ENCODE results near the gene OR52D1. TPM values are rescaled to one million over a fixed set of nuclear protein-coding genes. Genes with fewer than 3 reads are reported as not detected.

The OR52D1 gene
- polyA plus RNA-seq, 1 donor (not counting 4 experiments of a cell fraction or from before 2014, with no cell fraction given) = not detected

DNA sequence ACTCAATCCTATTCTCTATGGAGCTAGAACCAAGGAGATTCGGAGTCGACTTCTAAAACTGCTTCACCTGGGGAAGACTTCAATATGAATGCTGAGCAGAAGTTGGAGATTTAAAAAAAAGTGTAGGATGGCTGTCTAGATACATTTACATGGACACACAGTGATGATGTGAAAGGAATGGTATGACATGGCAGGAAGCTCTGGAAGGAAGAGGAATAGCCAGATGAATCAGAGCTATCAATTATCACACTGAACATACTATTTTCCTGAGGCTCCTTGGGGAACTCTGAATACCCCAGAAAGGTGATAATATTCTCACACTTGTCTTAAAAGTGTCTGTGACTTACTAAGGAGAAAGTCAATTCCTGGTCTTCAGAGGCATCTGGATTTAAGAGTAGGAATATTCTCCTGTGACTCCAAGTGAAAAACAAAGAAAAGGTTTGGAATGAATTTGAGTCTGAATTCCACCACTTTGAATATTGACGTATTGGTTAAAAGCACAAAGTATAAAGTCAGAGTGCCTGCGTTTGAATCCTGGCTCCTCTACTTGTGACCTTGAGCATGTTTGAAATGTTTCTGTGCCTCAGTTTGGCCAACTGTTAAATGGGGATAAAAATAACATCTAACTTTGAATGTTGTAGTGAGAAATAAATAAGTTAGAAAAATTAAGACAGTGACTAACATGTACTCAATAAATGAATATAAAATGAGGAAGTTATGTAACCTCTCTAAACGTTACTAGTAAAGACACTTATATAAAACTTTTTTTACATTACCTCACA is 1.3 kb downstream of the OR52D1 start:
- Histone ChIP-seq H3K27me3 (ENCODE audit: control insufficient read depth, extremely low read depth, insufficient read depth, low read length) (no peaks in the 10 kb centered on the region), H3K4me3 (ENCODE audit: control insufficient read depth in 2 of 3, extremely low read depth in 1 of 3, insufficient read depth in 2 of 3, low read depth in 1 of 3, low read length in 3 of 3) (no peak overlapping the region), H3K9me1 (ENCODE audit: control insufficient read depth, extremely low read depth, insufficient read depth, low read length) (no peaks in the 10 kb centered on the region), H3K4me2 (ENCODE audit: control insufficient read depth, extremely low read depth, insufficient read depth, low read depth, low read length) (no peak overlapping the region), H3K9ac (ENCODE audit: control insufficient read depth, extremely low read depth, insufficient read depth, low read length) (no peak overlapping the region), H2AFZ (ENCODE audit: control insufficient read depth, low read length) (no peak overlapping the region), H3K79me2 (ENCODE audit: control insufficient read depth, insufficient read depth, low read length) (no peaks in the 10 kb centered on the region), H3K36me3 (ENCODE audit: control insufficient read depth in 2 of 2, extremely low read depth in 1 of 2, insufficient read depth in 2 of 2, low read length in 2 of 2) (no peaks in the 10 kb centered on the region), H3K27ac (ENCODE audit: control insufficient read depth, insufficient read depth, low read length) (no peak overlapping the region), H3K9me3 (ENCODE audit: control insufficient read depth, low read depth, low read length) (no peaks in the 10 kb centered on the region), H4K20me1 (ENCODE audit: control insufficient read depth, extremely low read depth, insufficient read depth, low read length) (no peaks in the 10 kb centered on the region), H3K4me1 (ENCODE audit: control insufficient read depth, extremely low read depth, insufficient read depth, low read length) (no peaks in the 10 kb centered on the region)
- dilution Hi-C loops (cut with MboI; ENCODE audit: extremely low pct_ligation_motif_present, low sequenced_read_pairs) = no loop called here
- FAIRE-seq = no peak
- TF ChIP-seq, protein P1, sequence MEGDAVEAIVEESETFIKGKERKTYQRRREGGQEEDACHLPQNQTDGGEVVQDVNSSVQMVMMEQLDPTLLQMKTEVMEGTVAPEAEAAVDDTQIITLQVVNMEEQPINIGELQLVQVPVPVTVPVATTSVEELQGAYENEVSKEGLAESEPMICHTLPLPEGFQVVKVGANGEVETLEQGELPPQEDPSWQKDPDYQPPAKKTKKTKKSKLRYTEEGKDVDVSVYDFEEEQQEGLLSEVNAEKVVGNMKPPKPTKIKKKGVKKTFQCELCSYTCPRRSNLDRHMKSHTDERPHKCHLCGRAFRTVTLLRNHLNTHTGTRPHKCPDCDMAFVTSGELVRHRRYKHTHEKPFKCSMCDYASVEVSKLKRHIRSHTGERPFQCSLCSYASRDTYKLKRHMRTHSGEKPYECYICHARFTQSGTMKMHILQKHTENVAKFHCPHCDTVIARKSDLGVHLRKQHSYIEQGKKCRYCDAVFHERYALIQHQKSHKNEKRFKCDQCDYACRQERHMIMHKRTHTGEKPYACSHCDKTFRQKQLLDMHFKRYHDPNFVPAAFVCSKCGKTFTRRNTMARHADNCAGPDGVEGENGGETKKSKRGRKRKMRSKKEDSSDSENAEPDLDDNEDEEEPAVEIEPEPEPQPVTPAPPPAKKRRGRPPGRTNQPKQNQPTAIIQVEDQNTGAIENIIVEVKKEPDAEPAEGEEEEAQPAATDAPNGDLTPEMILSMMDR (optimal IDR thresholded peaks at IDR 0.05 in 1 of 3, IDR thresholded peaks at IDR 0.05 in 1 of 3, conservative IDR thresholded peaks at IDR 0.05 in 1 of 3; ENCODE audit: extremely low read depth in 1 of 3, insufficient read depth in 2 of 3, low read length in 3 of 3) = no peak
- no peak for TF ChIP-seq EZH2 (IDR thresholded peaks at IDR 0.05; ENCODE audit: low read length)
- DNase-seq (ENCODE audit: low read depth, low spot score) = no peak

DNA sequence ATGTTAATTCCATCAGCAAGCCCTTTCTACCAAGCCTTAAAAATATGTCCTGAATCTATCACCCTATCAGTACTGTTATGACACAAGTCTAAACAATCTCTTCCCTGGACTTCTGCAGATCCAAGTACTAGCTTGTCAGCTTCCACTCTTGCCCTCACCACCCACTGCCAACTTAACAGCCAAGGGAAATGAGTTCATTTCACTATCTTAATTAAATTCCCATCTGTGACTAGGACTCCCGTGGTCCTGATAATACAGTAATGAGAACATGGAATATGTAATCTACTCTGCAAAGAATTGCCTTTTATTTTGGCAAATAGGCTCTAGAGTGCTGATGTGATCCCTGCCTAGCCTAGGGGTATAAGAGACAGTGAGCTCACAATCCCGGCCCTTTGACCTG is 11.2 kb downstream of the OR52D1 start:
- Histone ChIP-seq H3K9me3 (ENCODE audit: control insufficient read depth, low read depth, low read length) (no peaks in the 10 kb centered on the region), H3K4me1 (ENCODE audit: control insufficient read depth, extremely low read depth, insufficient read depth, low read length) (no peaks in the 10 kb centered on the region), H3K4me3 (ENCODE audit: control insufficient read depth in 2 of 3, extremely low read depth in 1 of 3, insufficient read depth in 2 of 3, low read depth in 1 of 3, low read length in 3 of 3) (no peak overlapping the region), H2AFZ (ENCODE audit: control insufficient read depth, low read length) (no peak overlapping the region), H3K36me3 (ENCODE audit: control insufficient read depth in 2 of 2, extremely low read depth in 1 of 2, insufficient read depth in 2 of 2, low read length in 2 of 2) (no peaks in the 10 kb centered on the region), H3K9me1 (ENCODE audit: control insufficient read depth, extremely low read depth, insufficient read depth, low read length) (no peaks in the 10 kb centered on the region), H3K9ac (ENCODE audit: control insufficient read depth, extremely low read depth, insufficient read depth, low read length) (no peak overlapping the region), H4K20me1 (ENCODE audit: control insufficient read depth, extremely low read depth, insufficient read depth, low read length) (no peaks in the 10 kb centered on the region), H3K79me2 (ENCODE audit: control insufficient read depth, insufficient read depth, low read length) (no peaks in the 10 kb centered on the region), H3K4me2 (ENCODE audit: control insufficient read depth, extremely low read depth, insufficient read depth, low read depth, low read length) (no peak overlapping the region), H3K27me3 (ENCODE audit: control insufficient read depth, extremely low read depth, insufficient read depth, low read length) (no peaks in the 10 kb centered on the region), H3K27ac (ENCODE audit: control insufficient read depth, insufficient read depth, low read length) (no peak overlapping the region)
- DNase-seq (ENCODE audit: low read depth, low spot score) (no peak), FAIRE-seq (no peak)
- TF ChIP-seq EZH2 (IDR thresholded peaks at IDR 0.05; ENCODE audit: low read length) = no peak
- TF ChIP-seq, protein P1 (optimal IDR thresholded peaks at IDR 0.05 in 1 of 3, IDR thresholded peaks at IDR 0.05 in 1 of 3, conservative IDR thresholded peaks at IDR 0.05 in 1 of 3; ENCODE audit: extremely low read depth in 1 of 3, insufficient read depth in 2 of 3, low read length in 3 of 3) = no peak
- dilution Hi-C loops (cut with MboI; ENCODE audit: extremely low pct_ligation_motif_present, low sequenced_read_pairs) = no loop called here
